ENCODE data around the gene GTF3C5. TPM values are rescaled to one million over a fixed set of nuclear protein-coding genes. Genes with fewer than 3 reads are reported as not detected.

Gene GTF3C5
- total and polyA plus RNA-seq, 9 of the 15 experiments (the other 6 are each of a cell fraction or from before 2014, with no cell fraction given): 3.8 to 118 (median 83.7) TPM

DNA sequence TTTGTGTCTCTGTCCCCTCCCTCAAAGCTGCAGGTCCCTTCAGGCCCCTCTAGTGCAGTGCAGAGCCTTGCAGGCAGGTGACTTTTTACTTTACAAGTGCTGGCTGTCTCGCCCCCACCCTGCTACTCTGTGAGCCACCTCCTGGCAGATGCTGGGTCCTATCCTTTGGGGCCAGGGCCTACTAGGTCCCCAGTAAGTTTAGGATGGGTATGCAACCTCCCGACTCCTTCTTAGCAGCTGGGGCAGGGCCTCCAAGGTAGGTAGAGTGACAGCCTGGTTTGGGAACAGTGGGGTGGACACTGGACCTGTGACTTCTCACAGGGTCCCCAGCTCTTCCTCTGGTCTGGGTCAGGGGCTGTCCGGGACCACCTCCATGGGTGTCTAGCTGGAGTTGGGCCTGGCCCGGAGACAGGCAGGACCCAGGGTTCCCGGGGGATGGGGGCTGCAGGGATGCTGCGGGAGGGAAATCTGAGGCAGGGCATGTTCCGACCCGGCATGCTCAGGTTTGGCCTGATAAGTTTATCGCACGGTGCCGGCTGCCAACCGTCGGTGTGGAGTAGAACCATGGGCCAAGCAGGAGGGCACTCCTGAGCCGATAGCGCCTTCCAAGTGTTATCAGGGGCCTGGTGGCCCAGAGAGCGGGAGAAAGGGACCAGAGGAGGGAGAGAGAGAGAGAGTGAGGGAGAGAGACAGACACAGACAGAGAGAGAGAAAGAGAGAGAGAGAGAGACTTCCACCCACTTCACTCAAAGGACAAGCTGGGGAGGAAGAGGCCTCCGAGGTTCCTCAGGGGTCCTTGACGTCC is 31.8 kb upstream of the GTF3C5 start (continued):
- TF ChIP-seq CREBBP (IDR thresholded peaks at IDR 0.05; ENCODE audit: low read depth, low read length) (no peak), HDGF (IDR thresholded peaks at IDR 0.05) (no peak), TAF1 (IDR thresholded peaks at IDR 0.05; ENCODE audit: control insufficient read depth, extremely low read depth, insufficient read depth, low read length, severe bottlenecking) (peak; percentile 47), SETDB1 (IDR thresholded peaks at IDR 0.05; ENCODE audit: low read length) (no peak), CBX3 (IDR thresholded peaks at IDR 0.05; ENCODE audit: borderline replicate concordance in 1 of 2, low read length in 2 of 2) (no peak), RBM39 (optimal IDR thresholded peaks at IDR 0.05; ENCODE audit: low read depth, low read length) (no peak), ILF3 (IDR thresholded peaks at IDR 0.05; ENCODE audit: borderline replicate concordance) (no peak), MEF2D (tag; conservative IDR thresholded peaks at IDR 0.05; ENCODE audit: low read depth) (peak; percentile 60; the same call in 1 of the 2 replicates), E2F3 (CRISPR knock-in tag; IDR thresholded peaks at IDR 0.05) (0 out of 2 replicates have a peak, but pooled peaks have one; percentile 70), DMBX1 (CRISPR knock-in tag; IDR thresholded peaks at IDR 0.05; ENCODE audit: borderline replicate concordance) (peak; percentile 94), RCOR1 (IDR thresholded peaks at IDR 0.05; ENCODE audit: borderline replicate concordance in 1 of 2, low read depth in 2 of 2, low read length in 2 of 2) (peak; percentile 87 to 92), IRF2 (CRISPR knock-in tag; IDR thresholded peaks at IDR 0.05) (no peak), ZNF551 (CRISPR knock-in tag; IDR thresholded peaks at IDR 0.05) (no peak)
- TF ChIP-seq, protein P1, sequence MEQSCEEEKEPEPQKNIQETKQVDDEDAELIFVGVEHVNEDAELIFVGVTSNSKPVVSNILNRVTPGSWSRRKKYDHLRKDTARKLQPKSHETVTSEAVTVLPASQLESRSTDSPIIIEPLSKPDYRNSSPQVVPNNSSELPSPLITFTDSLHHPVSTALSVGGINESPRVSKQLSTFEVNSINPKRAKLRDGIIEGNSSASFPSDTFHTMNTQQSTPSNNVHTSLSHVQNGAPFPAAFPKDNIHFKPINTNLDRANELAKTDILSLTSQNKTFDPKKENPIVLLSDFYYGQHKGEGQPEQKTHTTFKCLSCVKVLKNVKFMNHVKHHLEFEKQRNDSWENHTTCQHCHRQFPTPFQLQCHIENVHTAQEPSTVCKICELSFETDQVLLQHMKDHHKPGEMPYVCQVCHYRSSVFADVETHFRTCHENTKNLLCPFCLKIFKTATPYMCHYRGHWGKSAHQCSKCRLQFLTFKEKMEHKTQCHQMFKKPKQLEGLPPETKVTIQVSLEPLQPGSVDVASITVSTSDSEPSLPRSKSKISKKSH (CRISPR knock-in tag; IDR thresholded peaks at IDR 0.05): no peak
- TF ChIP-seq, protein P2, sequence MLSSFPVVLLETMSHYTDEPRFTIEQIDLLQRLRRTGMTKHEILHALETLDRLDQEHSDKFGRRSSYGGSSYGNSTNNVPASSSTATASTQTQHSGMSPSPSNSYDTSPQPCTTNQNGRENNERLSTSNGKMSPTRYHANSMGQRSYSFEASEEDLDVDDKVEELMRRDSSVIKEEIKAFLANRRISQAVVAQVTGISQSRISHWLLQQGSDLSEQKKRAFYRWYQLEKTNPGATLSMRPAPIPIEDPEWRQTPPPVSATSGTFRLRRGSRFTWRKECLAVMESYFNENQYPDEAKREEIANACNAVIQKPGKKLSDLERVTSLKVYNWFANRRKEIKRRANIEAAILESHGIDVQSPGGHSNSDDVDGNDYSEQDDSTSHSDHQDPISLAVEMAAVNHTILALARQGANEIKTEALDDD (IDR thresholded peaks at IDR 0.05): no peak
- TF ChIP-seq, protein P3, sequence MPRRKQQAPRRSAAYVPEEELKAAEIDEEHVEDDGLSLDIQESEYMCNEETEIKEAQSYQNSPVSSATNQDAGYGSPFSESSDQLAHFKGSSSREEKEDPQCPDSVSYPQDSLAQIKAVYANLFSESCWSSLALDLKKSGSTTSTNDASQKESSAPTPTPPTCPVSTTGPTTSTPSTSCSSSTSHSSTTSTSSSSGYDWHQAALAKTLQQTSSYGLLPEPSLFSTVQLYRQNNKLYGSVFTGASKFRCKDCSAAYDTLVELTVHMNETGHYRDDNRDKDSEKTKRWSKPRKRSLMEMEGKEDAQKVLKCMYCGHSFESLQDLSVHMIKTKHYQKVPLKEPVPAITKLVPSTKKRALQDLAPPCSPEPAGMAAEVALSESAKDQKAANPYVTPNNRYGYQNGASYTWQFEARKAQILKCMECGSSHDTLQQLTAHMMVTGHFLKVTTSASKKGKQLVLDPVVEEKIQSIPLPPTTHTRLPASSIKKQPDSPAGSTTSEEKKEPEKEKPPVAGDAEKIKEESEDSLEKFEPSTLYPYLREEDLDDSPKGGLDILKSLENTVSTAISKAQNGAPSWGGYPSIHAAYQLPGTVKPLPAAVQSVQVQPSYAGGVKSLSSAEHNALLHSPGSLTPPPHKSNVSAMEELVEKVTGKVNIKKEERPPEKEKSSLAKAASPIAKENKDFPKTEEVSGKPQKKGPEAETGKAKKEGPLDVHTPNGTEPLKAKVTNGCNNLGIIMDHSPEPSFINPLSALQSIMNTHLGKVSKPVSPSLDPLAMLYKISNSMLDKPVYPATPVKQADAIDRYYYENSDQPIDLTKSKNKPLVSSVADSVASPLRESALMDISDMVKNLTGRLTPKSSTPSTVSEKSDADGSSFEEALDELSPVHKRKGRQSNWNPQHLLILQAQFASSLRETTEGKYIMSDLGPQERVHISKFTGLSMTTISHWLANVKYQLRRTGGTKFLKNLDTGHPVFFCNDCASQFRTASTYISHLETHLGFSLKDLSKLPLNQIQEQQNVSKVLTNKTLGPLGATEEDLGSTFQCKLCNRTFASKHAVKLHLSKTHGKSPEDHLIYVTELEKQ (CRISPR knock-in tag; IDR thresholded peaks at IDR 0.05): 0 out of 2 replicates have a peak, but pooled peaks have one; percentile 32
